ENCODE results near the gene AKAP6.

Gene AKAP6

GRCh38 chr14:32865827-32866376 is 536.8 kb downstream of the AKAP6 start:
- no peak for DNase-seq

GRCh38 chr14:32883188-32883587 is 554.1 kb downstream of the AKAP6 start:
- DNase-seq = no peak

Data from NCI-H1105 (cell line).